Esophagus squamous epithelium (tissue), 5 donors: Measurements from ENCODE around the gene RTEL1. TPM values are rescaled to one million over a fixed set of nuclear protein-coding genes. Genes with fewer than 3 reads are reported as not detected.
A peak's percentile ranks its signal among the peaks of the same experiment; 100 is the strongest.

ENCODE experiments used
- DNase-seq: peaks from one replicate; lab custom pipeline; 2025; lab: John Stamatoyannopoulos, UW
- H3K27ac ChIP-seq, 4 donors: fragments of 200-600 bp; sonication (generic); one replicate each; pipeline ENCODE4 v1.5.1; 2016 to 2019; ENCODE audit warnings: mild to moderate bottlenecking in 1 of 4
- H3K27me3 ChIP-seq, 4 donors: fragments of 200-600 bp; sonication (generic); 1 replicate in 3 of 4; 2 replicates in 1 of 4; pipeline versions ENCODE4 v1.5.1 to v1.6.0; 2017 to 2021; ENCODE audit warnings: antibody characterized with exemption in 1 of 4
- H3K36me3 ChIP-seq, 3 donors: fragments of 200-600 bp; sonication (generic); one replicate each; pipeline ENCODE4 v1.5.1; 2016 to 2019
- H3K4me1 ChIP-seq, 3 donors: fragments of 200-600 bp; sonication (generic); one replicate each; pipeline ENCODE4 v1.5.1; 2017 to 2019
- H3K4me3 ChIP-seq, 4 donors: fragments of 200-600 bp; sonication (generic); 1 replicate in 3 of 4; 2 replicates in 1 of 4; pipeline ENCODE4 v1.5.1; 2016 to 2019; ENCODE audit warnings: mild to moderate bottlenecking in 2 of 4, moderate library complexity in 1 of 4
- H3K9me3 ChIP-seq, 3 donors: fragments of 200-600 bp; sonication (generic); one replicate each; pipeline ENCODE4 v1.5.1; 2016 to 2019
- POLR2A ChIP-seq, 4 donors: fragments of 450-650 bp; IDR thresholded peaks; one replicate each; pipeline ENCODE4 v1.6.1; 2017; ENCODE audit warnings: antibody characterized with exemption in 4 of 4, mild to moderate bottlenecking in 4 of 4, moderate library complexity in 3 of 4
- WGBS, 2 donors: methylation state at CpG; one replicate each; pipeline ENCODE4 v1.1.5; 2018; 5-methylcytosine and 5-hydroxymethylcytosine counted together
- intact Hi-C: fragments of 100-400 bp; cut with DNase I; formaldehyde crosslinking; loops from one replicate; pipeline ENCODE4 v1.15.0; 2022
- total RNA-seq, 4 donors: library from RNA; depleted of rRNA; stranded (reverse); fragments of >200 nt; gene quantifications; one replicate each; pipeline ENCODE4 v1.1.0, GENCODE V29; 2016
- TF ChIP-seq, protein P1 (sequence below), 6 experiments: fragments of 450-650 bp in 4 of 6; fragments of 200-600 bp in 2 of 6; sonication (generic) in 2 of 6; IDR thresholded peaks; one replicate each; pipeline ENCODE4 v1.5.1; 2016 to 2019; ENCODE audit warnings: antibody characterized with exemption in 6 of 6, mild to moderate bottlenecking in 4 of 6, moderate library complexity in 4 of 6
- donor health status: DM: yes; HTN: yes; CAD: no.

Gene RTEL1
- total RNA-seq, 4 donors from 2014 or later, result 6.4 to 22.7 (median 12.8) TPM

DNA sequence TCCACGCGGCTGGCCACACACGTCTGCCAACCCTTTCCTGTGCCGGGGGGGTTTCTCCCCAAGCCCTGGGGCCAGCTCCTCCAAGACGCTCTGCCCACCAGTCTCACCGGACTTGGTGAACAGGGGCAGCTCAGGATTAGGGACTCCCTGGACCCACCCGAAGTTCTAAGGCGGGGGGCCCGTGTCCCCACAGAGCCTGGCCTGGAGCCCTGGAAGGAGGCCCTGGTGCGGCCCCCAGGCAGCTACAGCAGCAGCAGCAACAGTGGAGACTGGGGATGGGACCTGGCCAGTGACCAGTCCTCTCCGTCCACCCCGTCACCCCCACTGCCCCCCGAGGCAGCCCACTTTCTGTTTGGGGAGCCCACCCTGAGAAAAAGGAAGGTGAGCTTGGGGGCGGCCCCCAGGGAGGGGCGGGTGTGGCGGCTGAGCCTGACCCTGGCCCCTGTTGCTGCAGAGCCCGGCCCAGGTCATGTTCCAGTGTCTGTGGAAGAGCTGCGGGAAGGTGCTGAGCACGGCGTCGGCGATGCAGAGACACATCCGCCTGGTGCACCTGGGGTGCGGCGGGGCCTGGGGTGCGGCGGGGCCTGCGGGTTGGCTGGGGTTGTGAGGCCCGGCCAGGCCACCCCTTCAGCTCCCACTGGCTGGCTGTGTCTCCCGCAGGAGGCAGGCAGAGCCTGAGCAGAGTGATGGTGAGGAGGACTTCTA is 83.7 kb downstream of the RTEL1 start:
- Histone ChIP-seq H3K4me1 (peaks cover 37 to 54% (median 37%) of the 10 kb centered on the region in 3 donors), H3K27ac (peak overlapping the region; percentile 82 to 98 (median 94)), H3K27me3 (no peaks in the 10 kb centered on the region), H3K4me3 (peak overlapping the region; percentile 51 to 90 (median 64)), H3K9me3 (no peaks in the 10 kb centered on the region), H3K36me3 (peaks cover 4 to 39% (median 15%) of the 10 kb centered on the region in 3 donors)
- intact Hi-C loops, result no loop called here
- 42 to 90% methylated on average over 2 to 3 of the region's 30 CpGs for WGBS, 2 donors
- TF ChIP-seq POLR2A (IDR thresholded peaks at IDR 0.05), result no peak
- TF ChIP-seq, protein P1, sequence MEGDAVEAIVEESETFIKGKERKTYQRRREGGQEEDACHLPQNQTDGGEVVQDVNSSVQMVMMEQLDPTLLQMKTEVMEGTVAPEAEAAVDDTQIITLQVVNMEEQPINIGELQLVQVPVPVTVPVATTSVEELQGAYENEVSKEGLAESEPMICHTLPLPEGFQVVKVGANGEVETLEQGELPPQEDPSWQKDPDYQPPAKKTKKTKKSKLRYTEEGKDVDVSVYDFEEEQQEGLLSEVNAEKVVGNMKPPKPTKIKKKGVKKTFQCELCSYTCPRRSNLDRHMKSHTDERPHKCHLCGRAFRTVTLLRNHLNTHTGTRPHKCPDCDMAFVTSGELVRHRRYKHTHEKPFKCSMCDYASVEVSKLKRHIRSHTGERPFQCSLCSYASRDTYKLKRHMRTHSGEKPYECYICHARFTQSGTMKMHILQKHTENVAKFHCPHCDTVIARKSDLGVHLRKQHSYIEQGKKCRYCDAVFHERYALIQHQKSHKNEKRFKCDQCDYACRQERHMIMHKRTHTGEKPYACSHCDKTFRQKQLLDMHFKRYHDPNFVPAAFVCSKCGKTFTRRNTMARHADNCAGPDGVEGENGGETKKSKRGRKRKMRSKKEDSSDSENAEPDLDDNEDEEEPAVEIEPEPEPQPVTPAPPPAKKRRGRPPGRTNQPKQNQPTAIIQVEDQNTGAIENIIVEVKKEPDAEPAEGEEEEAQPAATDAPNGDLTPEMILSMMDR (IDR thresholded peaks at IDR 0.05), result no peak
- no peak for DNase-seq

DNA sequence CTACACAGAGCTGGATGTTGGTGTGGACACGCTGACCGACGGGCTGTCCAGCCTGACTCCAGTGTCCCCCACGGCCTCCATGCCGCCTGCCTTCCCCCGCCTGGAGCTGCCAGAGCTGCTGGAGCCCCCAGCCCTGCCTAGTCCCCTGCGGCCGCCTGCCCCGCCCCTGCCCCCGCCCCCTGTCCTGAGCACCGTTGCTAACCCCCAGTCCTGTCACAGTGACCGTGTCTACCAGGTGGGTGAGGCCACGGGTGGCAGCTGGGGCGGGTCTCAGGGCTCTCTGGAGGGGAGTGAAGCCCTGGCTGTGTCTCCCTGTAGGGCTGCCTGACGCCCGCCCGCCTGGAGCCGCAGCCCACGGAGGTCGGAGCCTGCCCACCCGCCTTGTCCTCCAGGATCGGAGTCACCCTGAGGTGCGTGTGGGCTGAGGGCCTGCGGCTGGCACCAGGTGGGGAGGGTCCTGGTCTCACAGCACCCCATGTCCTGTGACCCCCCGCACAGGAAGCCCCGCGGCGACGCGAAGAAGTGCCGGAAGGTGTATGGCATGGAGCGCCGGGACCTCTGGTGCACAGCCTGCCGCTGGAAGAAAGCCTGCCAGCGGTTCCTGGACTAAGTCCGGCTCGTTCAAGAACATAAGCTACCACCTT is 84.4 kb downstream of the RTEL1 start:
- Histone ChIP-seq H3K27ac (peak overlapping the region in 1 of 4 donors; percentile 98), H3K36me3 (peaks cover 4 to 39% (median 15%) of the 10 kb centered on the region in 3 donors), H3K4me3 (no peak overlapping the region), H3K4me1 (peaks cover 30 to 48% (median 30%) of the 10 kb centered on the region in 3 donors), H3K9me3 (no peaks in the 10 kb centered on the region), H3K27me3 (no peaks in the 10 kb centered on the region)
- TF ChIP-seq, protein P1 (IDR thresholded peaks at IDR 0.05), result no peak
- TF ChIP-seq POLR2A (IDR thresholded peaks at IDR 0.05), result no peak
- no CpG with 5 or more reads among the region's 37 CpGs for WGBS, 2 donors
- DNase-seq, result no peak
- intact Hi-C loops, result no loop called here

DNA sequence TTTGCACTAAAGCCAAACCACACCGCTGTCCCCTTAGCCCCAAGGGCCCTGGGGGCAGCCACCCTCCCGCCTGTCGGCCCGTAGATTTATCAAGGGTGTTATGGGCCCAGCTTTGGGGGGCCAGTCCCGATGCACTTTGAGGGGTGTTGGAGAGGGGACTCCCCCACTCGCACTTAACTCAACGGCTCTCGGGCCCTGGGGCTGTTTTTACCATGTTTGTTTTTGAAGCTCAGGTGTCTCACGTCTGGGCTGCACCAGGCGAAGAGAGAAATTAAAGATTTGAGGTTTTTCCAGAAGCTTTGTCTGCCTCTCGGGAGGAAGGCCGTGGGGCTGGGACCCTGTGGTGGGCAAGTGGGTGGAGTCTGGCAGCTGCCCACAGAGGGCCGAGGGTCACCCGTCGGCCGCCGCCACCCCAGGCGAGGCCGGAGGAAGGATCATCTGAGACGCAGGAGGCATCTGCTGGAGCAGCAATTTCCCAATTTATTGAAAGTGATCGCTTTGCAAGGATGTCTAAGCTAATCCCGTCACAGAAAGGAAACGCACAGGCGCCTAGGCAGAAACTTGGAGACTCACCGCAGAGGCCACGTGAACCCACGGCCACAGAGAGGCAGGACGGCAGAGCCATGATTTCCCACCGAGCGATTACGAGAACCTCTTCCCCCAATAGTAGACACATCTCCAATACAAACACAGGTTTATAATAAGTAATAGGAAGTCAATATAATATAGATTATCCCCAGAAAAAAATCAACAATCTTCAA is 85.3 kb downstream of the RTEL1 start:
- WGBS, 2 donors, result 80 to 84% methylated on average over 22 to 25 of the region's 31 CpGs
- H3K27me3 ChIP-seq, result no peaks in the 10 kb centered on the region
- TF ChIP-seq, protein P1 (IDR thresholded peaks at IDR 0.05), result no peak
- TF ChIP-seq POLR2A (IDR thresholded peaks at IDR 0.05), result no peak
- peak overlapping the region in 1 of 4 donors; percentile 14 for H3K27ac ChIP-seq
- no peak overlapping the region for H3K4me3 ChIP-seq
- peaks cover 21 to 39% (median 21%) of the 10 kb centered on the region in 3 donors for H3K4me1 ChIP-seq
- no peak for DNase-seq
- peaks cover 4 to 39% (median 15%) of the 10 kb centered on the region in 3 donors for H3K36me3 ChIP-seq
- intact Hi-C loops, result no loop called here
- no peaks in the 10 kb centered on the region for H3K9me3 ChIP-seq

DNA sequence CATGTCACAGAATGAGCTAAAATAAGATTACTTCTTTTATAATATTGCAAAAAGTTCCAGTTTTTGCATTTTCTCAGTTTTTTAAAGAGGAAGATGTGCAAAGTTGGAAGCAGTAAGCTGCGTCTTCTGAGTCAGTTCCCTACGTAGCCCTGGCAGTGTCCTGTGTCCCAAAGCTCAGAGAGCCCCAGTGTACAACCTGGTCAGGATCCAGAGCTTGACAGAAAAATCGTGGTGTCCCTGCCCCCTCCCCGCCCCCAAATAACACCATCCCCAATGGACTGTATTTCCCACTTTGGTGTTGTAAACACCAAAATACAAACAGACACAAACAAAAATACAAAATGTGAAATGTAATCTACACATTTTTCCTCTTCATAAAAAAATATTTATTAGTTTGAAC is 86.0 kb downstream of the RTEL1 start:
- Histone ChIP-seq H3K27me3 (no peaks in the 10 kb centered on the region), H3K36me3 (peaks cover 4 to 39% (median 15%) of the 10 kb centered on the region in 3 donors), H3K4me3 (no peak overlapping the region), H3K4me1 (peaks cover 13 to 31% (median 13%) of the 10 kb centered on the region in 3 donors), H3K27ac (no peak overlapping the region), H3K9me3 (no peaks in the 10 kb centered on the region)
- 65 to 66% methylated on average over 4 of the region's 4 CpGs for WGBS, 2 donors
- intact Hi-C loops, result no loop called here
- DNase-seq, result no peak
- TF ChIP-seq, protein P1 (IDR thresholded peaks at IDR 0.05), result no peak
- TF ChIP-seq POLR2A (IDR thresholded peaks at IDR 0.05), result no peak
